Effector memory CD4-positive, alpha-beta T cell (primary cell): ENCODE results near the gene IRF2.

Source experiments
- DNase-seq, 3 donors: peaks; one replicate each; pipeline ENCODE4 v3.0.0-alpha.2; 2020
- H3K27ac ChIP-seq: 2 replicates; pipeline ENCODE4 v1.7.0; 2013; ENCODE audit warnings: mild to moderate bottlenecking, low read length, moderate library complexity; ENCODE audit not compliant: insufficient read depth, poor library complexity, severe bottlenecking
- H3K27me3 ChIP-seq: replicated peaks from 2 replicates; pipeline ENCODE4 v1.7.0; 2013; ENCODE audit warnings: mild to moderate bottlenecking, low read length; ENCODE audit not compliant: insufficient read depth, control insufficient read depth, poor library complexity, severe bottlenecking
- H3K36me3 ChIP-seq: 2 replicates; pipeline ENCODE4 v1.7.0; 2013; ENCODE audit warnings: mild to moderate bottlenecking, low read length, moderate library complexity; ENCODE audit not compliant: control insufficient read depth, insufficient read depth
- H3K4me1 ChIP-seq: 2 replicates; pipeline ENCODE4 v1.7.0; 2013; ENCODE audit warnings: low read length, mild to moderate bottlenecking; ENCODE audit not compliant: control insufficient read depth, insufficient read depth, poor library complexity, severe bottlenecking
- H3K4me3 ChIP-seq: 2 replicates; pipeline ENCODE4 v1.7.0; 2013; ENCODE audit warnings: low read length, low read depth, mild to moderate bottlenecking; ENCODE audit not compliant: insufficient read depth, poor library complexity, severe bottlenecking
- H3K9me3 ChIP-seq: 2 replicates; pipeline ENCODE4 v1.7.0; 2013; ENCODE audit warnings: mild to moderate bottlenecking, low read length, moderate library complexity; ENCODE audit not compliant: control insufficient read depth
- total RNA-seq, 3 donors: gene quantifications; one replicate each; lab custom pipeline; 2026; lab: John Stamatoyannopoulos, UW

Gene IRF2
- 37.3 to 40.7 (median 38.9) reads per million in 3 donors for total RNA-seq

- Histone ChIP-seq H3K27me3 (no peaks in the 10 kb centered on the region), H3K9me3 (no peaks in the 10 kb centered on the region), H3K4me1 (peaks cover 28% of the 10 kb centered on the region), H3K36me3 (no peaks in the 10 kb centered on the region), H3K4me3 (peak within 1 kb of the TSS; percentile 98), H3K27ac (peak within 1 kb of the TSS; percentile 95)
- DNase-seq: peak; percentile 91 to 95 (median 94)
Observed at GRCh38 chr4:184474263-184475095, at the start of gene IRF2. Gene IRF2, minus strand, starts transcription at chr4:184474550. Its CDS starts 45,486 bp downstream, at chr4:184429064.

- H3K36me3 ChIP-seq: no peaks in the 10 kb centered on the region
Observed at GRCh38 chr4:184515606-184516005, 41.3 kb upstream of the IRF2 start.

GRCh38 chr4:184514121-184514988, 40.0 kb upstream of the IRF2 start:
- no peak for DNase-seq
- H3K9me3 ChIP-seq: no peaks in the 10 kb centered on the region
- H3K27ac ChIP-seq: no peak overlapping the region
- H3K4me1 ChIP-seq: peaks cover 4% of the 10 kb centered on the region
- no peaks in the 10 kb centered on the region for H3K36me3 ChIP-seq
- H3K27me3 ChIP-seq: no peaks in the 10 kb centered on the region
- H3K4me3 ChIP-seq: no peak overlapping the region

More at GRCh38 chr4:184515606-184516005, 41.3 kb upstream of the IRF2 start:
- H3K27ac ChIP-seq: no peak overlapping the region
- H3K4me1 ChIP-seq: peaks cover 4% of the 10 kb centered on the region
- no peak overlapping the region for H3K4me3 ChIP-seq
- no peaks in the 10 kb centered on the region for H3K27me3 ChIP-seq
- no peak for DNase-seq
- no peaks in the 10 kb centered on the region for H3K9me3 ChIP-seq

- Histone ChIP-seq H3K27ac (no peak overlapping the region), H3K27me3 (no peaks in the 10 kb centered on the region), H3K4me3 (no peak overlapping the region)
Observed at GRCh38 chr4:184513802-184514120, 39.4 kb upstream of the IRF2 start.

GRCh38 chr4:184511156-184511555, 36.8 kb upstream of the IRF2 start:
- H3K4me1 ChIP-seq: peaks cover 4% of the 10 kb centered on the region
- no peaks in the 10 kb centered on the region for H3K27me3 ChIP-seq
- no peaks in the 10 kb centered on the region for H3K9me3 ChIP-seq
- no peaks in the 10 kb centered on the region for H3K36me3 ChIP-seq
- DNase-seq: no peak
- H3K27ac ChIP-seq: no peak overlapping the region
- H3K4me3 ChIP-seq: no peak overlapping the region

More at GRCh38 chr4:184513802-184514120, 39.4 kb upstream of the IRF2 start:
- no peak for DNase-seq
- peaks cover 4% of the 10 kb centered on the region for H3K4me1 ChIP-seq
- no peaks in the 10 kb centered on the region for H3K9me3 ChIP-seq
- H3K36me3 ChIP-seq: no peaks in the 10 kb centered on the region

GRCh38 chr4:184510401-184510800, 36.1 kb upstream of the IRF2 start:
- DNase-seq: no peak
- H3K9me3 ChIP-seq: no peaks in the 10 kb centered on the region
- no peaks in the 10 kb centered on the region for H3K27me3 ChIP-seq
- H3K4me1 ChIP-seq: peaks cover 4% of the 10 kb centered on the region
- no peak overlapping the region for H3K4me3 ChIP-seq
- H3K27ac ChIP-seq: no peak overlapping the region
- H3K36me3 ChIP-seq: no peaks in the 10 kb centered on the region

GRCh38 chr4:184506527-184507121, 32.3 kb upstream of the IRF2 start:
- Histone ChIP-seq H3K9me3 (no peaks in the 10 kb centered on the region), H3K36me3 (no peaks in the 10 kb centered on the region), H3K27me3 (no peaks in the 10 kb centered on the region), H3K4me1 (peaks cover 13% of the 10 kb centered on the region), H3K27ac (no peak overlapping the region), H3K4me3 (no peak overlapping the region)
- no peak for DNase-seq

GRCh38 chr4:184504385-184504784, 30.0 kb upstream of the IRF2 start:
- Histone ChIP-seq H3K4me1 (peaks cover 13% of the 10 kb centered on the region), H3K27me3 (no peaks in the 10 kb centered on the region), H3K27ac (no peak overlapping the region), H3K9me3 (no peaks in the 10 kb centered on the region), H3K4me3 (no peak overlapping the region), H3K36me3 (no peaks in the 10 kb centered on the region)
- DNase-seq: no peak

- Histone ChIP-seq H3K4me1 (peaks cover 13% of the 10 kb centered on the region), H3K27me3 (no peaks in the 10 kb centered on the region), H3K27ac (no peak overlapping the region), H3K4me3 (peak overlapping the region; percentile 8), H3K36me3 (no peaks in the 10 kb centered on the region), H3K9me3 (no peaks in the 10 kb centered on the region)
- DNase-seq: no peak
Observed at GRCh38 chr4:184503869-184504300, 29.5 kb upstream of the IRF2 start.
